Measurements from ENCODE around the gene SDK1.
"Not testable (repeated sequence)": the region's sequence is repeated elsewhere in the genome, so short reads cannot be mapped to it uniquely, and the experiment has no call there.

SDK1 gene

GRCh38 chr7:4091767-4092166 is 790.7 kb downstream of the SDK1 start:
- ATAC-seq (ENCODE audit: insufficient read depth, low read depth), result no peak
- Histone ChIP-seq H3K79me2 (ENCODE audit: insufficient read depth, low read length) (no peaks in the 10 kb centered on the region), H3K4me3 (ENCODE audit: low read depth in 1 of 2, low read length in 2 of 2) (no peak overlapping the region), H3K9me3 (ENCODE audit: insufficient read depth, low read length, severe bottlenecking) (no peaks in the 10 kb centered on the region), H3K27me3 (ENCODE audit: insufficient read depth, low read length, poor library complexity) (no peaks in the 10 kb centered on the region), H4K20me1 (ENCODE audit: insufficient read depth, low read length) (no peaks in the 10 kb centered on the region), H2AFZ (ENCODE audit: low read depth, low read length) (no peak overlapping the region), H3K4me1 (ENCODE audit: insufficient read depth, low read length) (no peaks in the 10 kb centered on the region), H3K36me3 (ENCODE audit: insufficient read depth, low read length) (no peaks in the 10 kb centered on the region), H3K9ac (ENCODE audit: low read depth, low read length) (no peak overlapping the region), H3K27ac (ENCODE audit: low read length) (no peak overlapping the region), H3K4me2 (ENCODE audit: insufficient read depth, low read length) (no peak overlapping the region)
- DNase-seq, result no peak
- TF ChIP-seq EZH2 (IDR thresholded peaks at IDR 0.05; ENCODE audit: borderline replicate concordance, low read depth, low read length, severe bottlenecking), result no peak
- TF ChIP-seq CTCF (IDR thresholded peaks at IDR 0.05; ENCODE audit: borderline replicate concordance, extremely low read depth, low read length, poor library complexity, severe bottlenecking), result no peak

DNA sequence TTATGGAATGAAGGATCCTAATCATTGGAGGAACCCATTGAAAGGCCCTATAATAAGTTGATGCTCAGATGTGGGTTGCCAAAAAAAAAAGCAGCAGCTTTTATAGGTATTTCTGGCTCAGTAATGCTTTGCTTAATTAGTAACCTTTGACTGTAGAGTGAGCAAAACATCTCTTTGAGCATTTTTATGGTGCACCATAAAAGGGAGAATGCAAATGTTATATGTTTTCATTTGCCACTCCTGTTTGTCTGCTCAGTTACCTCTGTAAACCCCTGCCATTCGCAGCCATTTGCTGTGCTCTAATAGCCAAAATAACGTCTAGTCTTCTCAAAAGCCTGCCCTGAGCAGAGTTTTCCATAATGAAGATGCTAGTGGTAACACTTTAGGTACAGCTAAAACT is 792.0 kb downstream of the SDK1 start:
- H2AFZ ChIP-seq (ENCODE audit: low read depth, low read length), result no peak overlapping the region
- H3K9me3 ChIP-seq (ENCODE audit: insufficient read depth, low read length, severe bottlenecking), result no peaks in the 10 kb centered on the region
- no peak for ATAC-seq (ENCODE audit: insufficient read depth, low read depth)
- H3K36me3 ChIP-seq (ENCODE audit: insufficient read depth, low read length), result no peaks in the 10 kb centered on the region
- no peak for DNase-seq
- no peak overlapping the region for H3K4me3 ChIP-seq (ENCODE audit: low read depth in 1 of 2, low read length in 2 of 2)
- no peaks in the 10 kb centered on the region for H3K27me3 ChIP-seq (ENCODE audit: insufficient read depth, low read length, poor library complexity)
- H3K9ac ChIP-seq (ENCODE audit: low read depth, low read length), result no peak overlapping the region
- no peaks in the 10 kb centered on the region for H3K4me1 ChIP-seq (ENCODE audit: insufficient read depth, low read length)
- no peaks in the 10 kb centered on the region for H4K20me1 ChIP-seq (ENCODE audit: insufficient read depth, low read length)
- no peak overlapping the region for H3K27ac ChIP-seq (ENCODE audit: low read length)
- no peaks in the 10 kb centered on the region for H3K79me2 ChIP-seq (ENCODE audit: insufficient read depth, low read length)
- no peak overlapping the region for H3K4me2 ChIP-seq (ENCODE audit: insufficient read depth, low read length)
- TF ChIP-seq EZH2 (IDR thresholded peaks at IDR 0.05; ENCODE audit: borderline replicate concordance, low read depth, low read length, severe bottlenecking) (no peak), CTCF (IDR thresholded peaks at IDR 0.05; ENCODE audit: borderline replicate concordance, extremely low read depth, low read length, poor library complexity, severe bottlenecking) (no peak)

DNA sequence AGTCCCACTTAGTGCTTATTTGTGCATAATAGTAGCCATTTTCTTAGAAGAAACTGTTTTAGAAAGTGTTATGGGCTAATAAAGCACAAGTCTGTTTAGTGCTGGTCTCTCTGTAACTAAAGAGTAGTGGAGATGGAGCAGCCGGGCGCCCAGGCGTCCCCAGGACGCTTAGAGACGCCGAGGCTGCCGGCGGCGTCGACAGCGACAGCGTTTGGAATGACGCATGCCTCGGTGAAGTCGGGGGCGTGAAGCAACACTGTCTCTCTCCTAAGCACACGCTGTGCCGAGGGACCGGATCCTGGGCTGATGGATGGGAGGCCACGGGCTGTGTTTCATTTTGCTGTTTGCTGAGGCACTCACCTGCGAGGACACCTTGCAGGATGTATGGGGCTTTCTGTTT is 792.4 kb downstream of the SDK1 start:
- no peak overlapping the region for H3K4me3 ChIP-seq (ENCODE audit: low read depth in 1 of 2, low read length in 2 of 2)
- no peaks in the 10 kb centered on the region for H3K4me1 ChIP-seq (ENCODE audit: insufficient read depth, low read length)
- H2AFZ ChIP-seq (ENCODE audit: low read depth, low read length), result no peak overlapping the region
- no peaks in the 10 kb centered on the region for H4K20me1 ChIP-seq (ENCODE audit: insufficient read depth, low read length)
- no peaks in the 10 kb centered on the region for H3K9me3 ChIP-seq (ENCODE audit: insufficient read depth, low read length, severe bottlenecking)
- H3K27me3 ChIP-seq (ENCODE audit: insufficient read depth, low read length, poor library complexity), result no peaks in the 10 kb centered on the region
- H3K36me3 ChIP-seq (ENCODE audit: insufficient read depth, low read length), result no peaks in the 10 kb centered on the region
- no peak overlapping the region for H3K9ac ChIP-seq (ENCODE audit: low read depth, low read length)
- DNase-seq (no peak), ATAC-seq (ENCODE audit: insufficient read depth, low read depth) (no peak)
- H3K4me2 ChIP-seq (ENCODE audit: insufficient read depth, low read length), result no peak overlapping the region
- H3K27ac ChIP-seq (ENCODE audit: low read length), result no peak overlapping the region
- TF ChIP-seq EZH2 (IDR thresholded peaks at IDR 0.05; ENCODE audit: borderline replicate concordance, low read depth, low read length, severe bottlenecking) (no peak), CTCF (IDR thresholded peaks at IDR 0.05; ENCODE audit: borderline replicate concordance, extremely low read depth, low read length, poor library complexity, severe bottlenecking) (no peak)
- no peaks in the 10 kb centered on the region for H3K79me2 ChIP-seq (ENCODE audit: insufficient read depth, low read length)

GRCh38 chr7:4094158-4094557 is 793.1 kb downstream of the SDK1 start:
- H3K36me3 ChIP-seq (ENCODE audit: insufficient read depth, low read length); H3K4me2 ChIP-seq (ENCODE audit: insufficient read depth, low read length); H3K9me3 ChIP-seq (ENCODE audit: insufficient read depth, low read length, severe bottlenecking); H3K27me3 ChIP-seq (ENCODE audit: insufficient read depth, low read length, poor library complexity); ATAC-seq (ENCODE audit: insufficient read depth, low read depth); DNase-seq; H3K79me2 ChIP-seq (ENCODE audit: insufficient read depth, low read length); H2AFZ ChIP-seq (ENCODE audit: low read depth, low read length); H4K20me1 ChIP-seq (ENCODE audit: insufficient read depth, low read length); H3K4me1 ChIP-seq (ENCODE audit: insufficient read depth, low read length); H3K9ac ChIP-seq (ENCODE audit: low read depth, low read length); H3K27ac ChIP-seq (ENCODE audit: low read length); H3K4me3 ChIP-seq (ENCODE audit: low read depth in 1 of 2, low read length in 2 of 2): not testable (repeated sequence)
